MM.1S (cell line): ENCODE results near the gene ADGRD1.

ENCODE experiments used
- DNase-seq: peaks from one replicate; pipeline ENCODE4 v3.0.0-alpha.2; 2015
- H2AFZ ChIP-seq: fragments of 300-600 bp; sonication (generic); 2 replicates; pipeline ENCODE4 v1.6.0; 2016; ENCODE audit warnings: antibody characterized with exemption, low read length
- H3F3A ChIP-seq: fragments of 300-600 bp; sonication (generic); 2 replicates; pipeline ENCODE4 v1.6.1; 2016; ENCODE audit warnings: mild to moderate bottlenecking, antibody characterized with exemption, low read length, moderate library complexity, mixed read lengths; ENCODE audit not compliant: insufficient read depth
- H3K27ac ChIP-seq: fragments of 300-600 bp; sonication (generic); 2 replicates; pipeline ENCODE4 v1.5.1; 2016; ENCODE audit warnings: mild to moderate bottlenecking, low read length
- H3K27me3 ChIP-seq: fragments of 300-600 bp; sonication (generic); replicated peaks from 2 replicates; pipeline ENCODE4 v1.6.0; 2016; ENCODE audit warnings: low read length; ENCODE audit not compliant: insufficient read depth
- H3K36me3 ChIP-seq: fragments of 300-600 bp; sonication (generic); replicated peaks from 2 replicates; pipeline ENCODE4 v1.6.1; 2016; ENCODE audit warnings: mild to moderate bottlenecking, low read length, mixed read lengths; ENCODE audit not compliant: insufficient read depth
- H3K4me1 ChIP-seq: fragments of 300-600 bp; sonication (generic); 2 replicates; pipeline ENCODE4 v1.6.1; 2016; ENCODE audit warnings: low read length, mixed read lengths
- H3K4me2 ChIP-seq: fragments of 300-600 bp; sonication (generic); 2 replicates; pipeline ENCODE4 v1.6.0; 2016; ENCODE audit warnings: low read depth, low read length
- H3K4me3 ChIP-seq: fragments of 300-600 bp; sonication (generic); 2 replicates; pipeline ENCODE4 v1.5.1; 2016; ENCODE audit warnings: low read length, mixed read lengths
- H3K79me2 ChIP-seq: fragments of 300-600 bp; sonication (generic); 2 replicates; pipeline ENCODE4 v1.6.1; 2016; ENCODE audit warnings: mixed run types, low read length, mixed read lengths
- H3K9ac ChIP-seq: fragments of 300-600 bp; sonication (generic); 2 replicates; pipeline ENCODE4 v1.6.1; 2016; ENCODE audit warnings: low read length, mixed read lengths
- H3K9me2 ChIP-seq: fragments of 300-600 bp; sonication (generic); replicated peaks from 2 replicates; pipeline ENCODE4 v1.6.1; 2016; ENCODE audit warnings: mild to moderate bottlenecking, low read length, mixed read lengths; ENCODE audit not compliant: insufficient read depth
- H3K9me3 ChIP-seq: fragments of 300-600 bp; sonication (generic); replicated peaks from 2 replicates; pipeline ENCODE4 v1.6.1; 2016; ENCODE audit warnings: mild to moderate bottlenecking, low read length, mixed read lengths; ENCODE audit not compliant: insufficient read depth
- H4K20me1 ChIP-seq: fragments of 300-600 bp; sonication (generic); 2 replicates; pipeline ENCODE4 v1.6.1; 2016; ENCODE audit warnings: mild to moderate bottlenecking, low read length, moderate library complexity, mixed read lengths; ENCODE audit not compliant: insufficient read depth
- EZH2 ChIP-seq: fragments of 300-600 bp; sonication (generic); optimal IDR thresholded peaks from 2 replicates; pipeline ENCODE3; 2017; ENCODE audit warnings: low read depth, mild to moderate bottlenecking, antibody characterized with exemption, low read length, mixed read lengths
- EZH2phosphoT487 ChIP-seq: fragments of 300-600 bp; sonication (generic); IDR thresholded peaks from 2 replicates; pipeline ENCODE4 v1.6.1; 2018; ENCODE audit warnings: antibody characterized with exemption, low read length
- TF ChIP-seq, protein P1 (sequence below): fragments of 300-600 bp; sonication (generic); IDR thresholded peaks from 2 replicates; pipeline ENCODE4 v1.5.1; 2016; ENCODE audit warnings: antibody characterized with exemption, low read length, mixed read lengths

The ADGRD1 gene

DNA sequence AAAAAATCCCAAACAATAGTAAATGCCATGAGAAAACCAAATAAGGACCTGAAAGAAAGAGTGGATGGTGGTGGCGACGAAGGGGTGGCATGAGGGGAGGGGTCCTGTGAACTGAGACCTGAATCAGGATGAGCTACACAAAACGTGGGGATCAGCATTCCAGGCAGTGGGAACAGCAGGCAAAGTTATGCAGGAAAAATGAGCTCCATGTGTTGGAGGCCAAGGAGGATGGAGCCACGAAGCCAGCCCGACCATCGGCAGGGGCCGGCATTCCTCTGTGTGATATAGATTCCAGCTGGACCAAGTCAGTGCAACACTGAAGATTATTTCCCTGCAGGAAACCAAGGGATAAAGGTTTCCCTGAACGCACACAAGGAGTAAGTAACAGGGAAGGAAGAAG lies 7.1 kb downstream of the ADGRD1 start:
- no peaks in the 10 kb centered on the region for H3K36me3 ChIP-seq

GRCh38 chr12:130961921-130962451 lies 8.3 kb downstream of the ADGRD1 start:
- no peak for DNase-seq
- Histone ChIP-seq H3K27me3 (peaks cover 14% of the 10 kb centered on the region), H3K9me3 (no peaks in the 10 kb centered on the region), H3K9me2 (no peaks in the 10 kb centered on the region), H3F3A (no peaks in the 10 kb centered on the region), H3K4me2 (no peak overlapping the region), H3K79me2 (no peaks in the 10 kb centered on the region), H2AFZ (no peak overlapping the region), H4K20me1 (no peaks in the 10 kb centered on the region), H3K27ac (no peak overlapping the region), H3K4me1 (no peaks in the 10 kb centered on the region), H3K9ac (no peak overlapping the region), H3K4me3 (no peak overlapping the region), H3K36me3 (no peaks in the 10 kb centered on the region)
- TF ChIP-seq EZH2phosphoT487 (no peak), EZH2 (no peak)
- TF ChIP-seq, protein P1, sequence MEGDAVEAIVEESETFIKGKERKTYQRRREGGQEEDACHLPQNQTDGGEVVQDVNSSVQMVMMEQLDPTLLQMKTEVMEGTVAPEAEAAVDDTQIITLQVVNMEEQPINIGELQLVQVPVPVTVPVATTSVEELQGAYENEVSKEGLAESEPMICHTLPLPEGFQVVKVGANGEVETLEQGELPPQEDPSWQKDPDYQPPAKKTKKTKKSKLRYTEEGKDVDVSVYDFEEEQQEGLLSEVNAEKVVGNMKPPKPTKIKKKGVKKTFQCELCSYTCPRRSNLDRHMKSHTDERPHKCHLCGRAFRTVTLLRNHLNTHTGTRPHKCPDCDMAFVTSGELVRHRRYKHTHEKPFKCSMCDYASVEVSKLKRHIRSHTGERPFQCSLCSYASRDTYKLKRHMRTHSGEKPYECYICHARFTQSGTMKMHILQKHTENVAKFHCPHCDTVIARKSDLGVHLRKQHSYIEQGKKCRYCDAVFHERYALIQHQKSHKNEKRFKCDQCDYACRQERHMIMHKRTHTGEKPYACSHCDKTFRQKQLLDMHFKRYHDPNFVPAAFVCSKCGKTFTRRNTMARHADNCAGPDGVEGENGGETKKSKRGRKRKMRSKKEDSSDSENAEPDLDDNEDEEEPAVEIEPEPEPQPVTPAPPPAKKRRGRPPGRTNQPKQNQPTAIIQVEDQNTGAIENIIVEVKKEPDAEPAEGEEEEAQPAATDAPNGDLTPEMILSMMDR, result no peak

More for the DNA sequence above, 7.1 kb downstream of the ADGRD1 start:
- Histone ChIP-seq H4K20me1 (no peaks in the 10 kb centered on the region), H3K27me3 (peaks cover 14% of the 10 kb centered on the region), H3F3A (no peaks in the 10 kb centered on the region), H3K27ac (no peak overlapping the region), H3K4me3 (no peak overlapping the region), H3K79me2 (no peaks in the 10 kb centered on the region), H3K4me1 (no peaks in the 10 kb centered on the region), H3K4me2 (no peak overlapping the region), H3K9me2 (no peaks in the 10 kb centered on the region), H3K9me3 (no peaks in the 10 kb centered on the region), H2AFZ (no peak overlapping the region), H3K9ac (no peak overlapping the region)
- DNase-seq, result no peak
- TF ChIP-seq EZH2 (no peak), EZH2phosphoT487 (no peak)
- TF ChIP-seq, protein P1, result no peak

GRCh38 chr12:130965214-130965613 lies 11.5 kb downstream of the ADGRD1 start:
- no peak overlapping the region for H3K27ac ChIP-seq
- DNase-seq, result no peak

GRCh38 chr12:130965668-130966067 lies 12.0 kb downstream of the ADGRD1 start:
- Histone ChIP-seq H3K9me2 (no peaks in the 10 kb centered on the region), H3K9me3 (no peaks in the 10 kb centered on the region), H3K4me2 (no peak overlapping the region), H3K79me2 (no peaks in the 10 kb centered on the region), H3K27me3 (peaks cover 29% of the 10 kb centered on the region), H3K4me3 (no peak overlapping the region), H3K36me3 (no peaks in the 10 kb centered on the region), H4K20me1 (no peaks in the 10 kb centered on the region), H3K4me1 (no peaks in the 10 kb centered on the region), H3K9ac (no peak overlapping the region), H3F3A (no peaks in the 10 kb centered on the region), H2AFZ (no peak overlapping the region), H3K27ac (no peak overlapping the region)
- no peak for TF ChIP-seq EZH2phosphoT487
- no peak for TF ChIP-seq EZH2
- TF ChIP-seq, protein P1, result no peak
- DNase-seq, result no peak

More at GRCh38 chr12:130965214-130965613, 11.5 kb downstream of the ADGRD1 start:
- TF ChIP-seq EZH2, result no peak
- H3K4me1 ChIP-seq, result no peaks in the 10 kb centered on the region
- H3K9ac ChIP-seq, result no peak overlapping the region
- no peak overlapping the region for H2AFZ ChIP-seq
- no peaks in the 10 kb centered on the region for H3K79me2 ChIP-seq
- no peak overlapping the region for H3K4me3 ChIP-seq
- no peaks in the 10 kb centered on the region for H3K9me3 ChIP-seq
- no peaks in the 10 kb centered on the region for H3K9me2 ChIP-seq
- H3K27me3 ChIP-seq, result peaks cover 24% of the 10 kb centered on the region
- H3F3A ChIP-seq, result no peaks in the 10 kb centered on the region
- no peaks in the 10 kb centered on the region for H4K20me1 ChIP-seq
- no peak overlapping the region for H3K4me2 ChIP-seq
- H3K36me3 ChIP-seq, result no peaks in the 10 kb centered on the region
